GM19023 (cell line): ENCODE results near the gene BICDL1.

Experiments
- ATAC-seq: cut with Tn5 transposase; IDR thresholded peaks from one replicate; pipeline ENCODE4 v1.9.1; 2021; ENCODE audit warnings: mild to moderate bottlenecking, moderate library complexity; ENCODE audit not compliant: unreplicated experiment

Gene BICDL1

GRCh38 chr12:120098756-120099470 lies 109.9 kb downstream of the BICDL1 start:
- no peak for ATAC-seq

GRCh38 chr12:120099738-120100137 lies 110.7 kb downstream of the BICDL1 start:
- ATAC-seq, result no peak

- no peak for ATAC-seq
Measured at GRCh38 chr12:120100630-120101029, 111.6 kb downstream of the BICDL1 start.

- no peak for ATAC-seq
Measured at GRCh38 chr12:120101182-120101581, 112.1 kb downstream of the BICDL1 start.

GRCh38 chr12:120101617-120102016 lies 112.6 kb downstream of the BICDL1 start:
- ATAC-seq, result no peak

- ATAC-seq, result no peak
Measured at GRCh38 chr12:120102189-120103043, 113.4 kb downstream of the BICDL1 start.

GRCh38 chr12:120103044-120103338 lies 114.0 kb downstream of the BICDL1 start:
- no peak for ATAC-seq

- ATAC-seq, result no peak
Measured at GRCh38 chr12:120103371-120103770, 114.3 kb downstream of the BICDL1 start.

- no peak for ATAC-seq
Measured at GRCh38 chr12:120106151-120106550, 117.1 kb downstream of the BICDL1 start.

- ATAC-seq, result no peak
Measured at GRCh38 chr12:120109570-120110267, 120.7 kb downstream of the BICDL1 start.

GRCh38 chr12:120110550-120111501 lies 121.8 kb downstream of the BICDL1 start:
- ATAC-seq, result peak; percentile 73

- no peak for ATAC-seq
Measured at GRCh38 chr12:120115066-120115465, 126.0 kb downstream of the BICDL1 start.

- ATAC-seq, result no peak
Measured at GRCh38 chr12:120115692-120116440, 126.8 kb downstream of the BICDL1 start.

- peak; percentile 15 for ATAC-seq
Measured at GRCh38 chr12:120116441-120116791, 127.4 kb downstream of the BICDL1 start, which contains the start of gene RAB35. Gene RAB35, minus strand, starts transcription at chr12:120116753. Its CDS starts 103 bp downstream, at chr12:120116650.

- peak; percentile 49 for ATAC-seq
Measured at GRCh38 chr12:120116792-120117651, 128.0 kb downstream of the BICDL1 start.

- no peak for ATAC-seq
Measured at GRCh38 chr12:120117961-120118320, 128.9 kb downstream of the BICDL1 start.

- ATAC-seq, result no peak
Measured at GRCh38 chr12:120118321-120119061, 129.5 kb downstream of the BICDL1 start.

- no peak for ATAC-seq
Measured at GRCh38 chr12:120119271-120119973, 130.4 kb downstream of the BICDL1 start.
